Measurements from ENCODE around the gene MARK3. TPM values are rescaled to one million over a fixed set of nuclear protein-coding genes. Genes with fewer than 3 reads are reported as not detected.

The MARK3 gene
- total and polyA plus RNA-seq, 2 of the 13 experiments (the other 11 are each of a cell fraction or from before 2014, with no cell fraction given) = 47.7 to 56.6 TPM

- TF ChIP-seq NR2C2 (CRISPR knock-in tag; IDR thresholded peaks at IDR 0.05; ENCODE audit: borderline replicate concordance) = no peak
- TF ChIP-seq ZNF331 (CRISPR knock-in tag; IDR thresholded peaks at IDR 0.05) = no peak
- no peak for TF ChIP-seq IKZF4 (CRISPR knock-in tag; IDR thresholded peaks at IDR 0.05; ENCODE audit: borderline replicate concordance, low read depth, not compliant biosample characterization)
- TF ChIP-seq REXO4 (CRISPR knock-in tag; IDR thresholded peaks at IDR 0.05; ENCODE audit: borderline replicate concordance) = no peak
- TF ChIP-seq CBX1 (IDR thresholded peaks at IDR 0.05; ENCODE audit: low read depth) = no peak
- no peak for TF ChIP-seq ZFYVE20 (CRISPR knock-in tag; IDR thresholded peaks at IDR 0.05; ENCODE audit: borderline replicate concordance, low read depth)
- TF ChIP-seq HNF4A (CRISPR knock-in tag; IDR thresholded peaks at IDR 0.05) = no peak
- TF ChIP-seq ATF7 (IDR thresholded peaks at IDR 0.05) = no peak
- TF ChIP-seq ATF7 (CRISPR knock-in tag; IDR thresholded peaks at IDR 0.05) = no peak
- TF ChIP-seq ZNF766 (CRISPR knock-in tag; IDR thresholded peaks at IDR 0.05; ENCODE audit: borderline replicate concordance) = peak; percentile 78; the same call in 1 of the 2 replicates
- TF ChIP-seq MXD1 (CRISPR knock-in tag; IDR thresholded peaks at IDR 0.05) = no peak
- no peak for TF ChIP-seq LRRFIP1 (CRISPR knock-in tag; conservative IDR thresholded peaks at IDR 0.05)
- no peak for TF ChIP-seq ZBTB46 (CRISPR knock-in tag; IDR thresholded peaks at IDR 0.05; ENCODE audit: borderline replicate concordance)
- no peak for TF ChIP-seq PTBP1 (IDR thresholded peaks at IDR 0.05; ENCODE audit: low read depth, low read length, poor library complexity, severe bottlenecking)
- TF ChIP-seq E2F2 (CRISPR knock-in tag; IDR thresholded peaks at IDR 0.05; ENCODE audit: borderline replicate concordance) = no peak
- TF ChIP-seq ZNF556 (CRISPR knock-in tag; IDR thresholded peaks at IDR 0.05; ENCODE audit: borderline replicate concordance) = 0 out of 2 replicates have a peak, but pooled peaks have one; percentile 36
- no peak for TF ChIP-seq POLR2AphosphoS5 (IDR thresholded peaks at IDR 0.05; ENCODE audit: low read depth, low read length)
- TF ChIP-seq NFATC3 (CRISPR knock-in tag; IDR thresholded peaks at IDR 0.05) = no peak
- TF ChIP-seq DZIP1 (CRISPR knock-in tag; IDR thresholded peaks at IDR 0.05) = no peak
- no peak for TF ChIP-seq MTA3 (CRISPR knock-in tag; IDR thresholded peaks at IDR 0.05)
- no peak for TF ChIP-seq MAF1 (CRISPR knock-in tag; IDR thresholded peaks at IDR 0.05; ENCODE audit: borderline replicate concordance)
These were observed 161.6 kb downstream of the MARK3 start (continued) for GRCh38 chr14:103546652-103547454.
